Activated CD8-positive, alpha-beta memory T cell treated with anti-CD3 and anti-CD28 coated beads for 24 hours (primary cell): ENCODE data around the gene IZUMO4.
"Not testable (repeated sequence)": the region's sequence is repeated elsewhere in the genome, so short reads cannot be mapped to it uniquely, and the experiment has no call there.

ENCODE experiments used
- DNase-seq: peaks from one replicate; pipeline ENCODE4 v3.0.0-alpha.2; 2020

IZUMO4 gene

DNA sequence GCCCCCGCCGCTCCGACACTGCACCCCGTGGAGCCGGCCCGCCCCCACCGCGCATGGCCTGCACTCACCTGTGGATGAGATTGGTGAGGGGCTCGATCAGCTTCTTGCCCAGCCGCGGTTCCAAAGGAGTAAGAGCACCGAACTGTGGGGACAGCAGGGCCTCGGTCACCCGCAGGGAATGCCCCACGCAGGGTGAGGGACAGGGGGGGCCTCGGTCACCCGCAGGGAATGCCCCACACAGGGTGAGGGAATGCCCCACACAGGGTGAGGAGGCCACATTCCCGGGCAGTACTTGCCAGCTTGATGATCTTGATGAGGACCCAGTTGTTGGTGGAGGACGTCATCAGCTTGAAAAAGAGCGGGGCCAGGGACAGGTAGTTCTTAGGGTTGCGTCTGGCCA lies 32.3 kb downstream of the IZUMO4 start:
- DNase-seq = no peak

DNA sequence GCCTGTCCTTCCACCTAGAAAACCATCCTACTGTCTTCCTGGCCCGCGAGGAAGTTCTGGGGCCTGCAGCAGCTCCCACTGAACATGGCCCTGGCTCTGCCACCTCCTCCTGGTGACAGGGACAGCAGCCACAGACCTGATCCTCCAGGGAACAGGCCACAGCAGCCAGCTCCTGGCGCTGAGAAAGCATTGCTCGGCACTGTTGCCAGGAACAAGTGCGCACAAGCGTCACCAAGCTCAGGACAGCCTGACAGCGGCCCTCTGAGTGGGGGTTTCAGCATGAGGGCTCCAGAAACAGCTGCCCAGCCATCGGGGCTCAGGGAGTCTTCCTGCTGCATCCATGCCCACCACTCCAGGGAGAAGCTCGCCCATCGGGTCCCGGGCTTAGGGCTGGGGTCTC lies 32.8 kb downstream of the IZUMO4 start:
- no peak for DNase-seq

DNA sequence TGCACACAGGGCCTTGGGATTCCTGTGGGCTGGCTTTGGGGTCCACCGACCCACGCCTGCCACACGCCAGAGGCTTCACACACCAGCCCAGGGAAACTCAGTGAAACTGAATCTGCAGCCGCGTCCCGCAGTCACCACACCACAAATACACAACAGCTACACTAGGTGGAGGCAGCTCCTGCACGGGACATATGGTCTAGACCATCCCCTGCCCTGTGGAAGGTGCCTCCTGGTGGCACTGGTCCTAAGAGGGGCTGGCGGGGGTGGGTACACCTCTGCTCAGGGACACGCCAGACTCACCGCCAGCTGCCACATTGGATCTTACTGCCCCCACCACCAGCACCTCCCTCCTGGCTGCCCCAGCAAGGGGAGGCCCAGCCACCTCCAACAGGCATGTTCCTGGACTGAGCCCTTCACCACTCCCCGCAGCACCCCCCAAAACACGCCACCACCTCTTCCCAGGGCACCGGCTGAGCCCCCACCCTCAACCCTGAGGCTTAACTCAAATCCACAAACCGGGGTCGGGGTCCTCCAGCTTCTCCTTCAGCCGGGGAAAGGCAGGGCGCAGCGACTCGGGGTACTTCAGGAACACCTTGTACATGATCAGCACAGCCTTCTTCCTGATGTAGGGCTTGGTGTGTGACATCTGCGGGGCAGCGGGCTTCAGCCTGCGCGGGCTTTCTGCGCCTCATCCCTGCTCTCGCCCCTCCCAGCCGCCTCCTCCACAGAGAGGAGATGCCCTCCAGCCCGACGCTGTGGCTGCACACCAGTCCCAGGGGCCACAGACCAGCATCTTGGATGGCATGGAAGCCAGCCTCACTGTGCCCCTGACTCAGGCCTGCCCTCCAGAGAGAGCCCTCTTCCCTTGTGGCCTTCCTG lies 33.4 kb downstream of the IZUMO4 start:
- DNase-seq = no peak

DNA sequence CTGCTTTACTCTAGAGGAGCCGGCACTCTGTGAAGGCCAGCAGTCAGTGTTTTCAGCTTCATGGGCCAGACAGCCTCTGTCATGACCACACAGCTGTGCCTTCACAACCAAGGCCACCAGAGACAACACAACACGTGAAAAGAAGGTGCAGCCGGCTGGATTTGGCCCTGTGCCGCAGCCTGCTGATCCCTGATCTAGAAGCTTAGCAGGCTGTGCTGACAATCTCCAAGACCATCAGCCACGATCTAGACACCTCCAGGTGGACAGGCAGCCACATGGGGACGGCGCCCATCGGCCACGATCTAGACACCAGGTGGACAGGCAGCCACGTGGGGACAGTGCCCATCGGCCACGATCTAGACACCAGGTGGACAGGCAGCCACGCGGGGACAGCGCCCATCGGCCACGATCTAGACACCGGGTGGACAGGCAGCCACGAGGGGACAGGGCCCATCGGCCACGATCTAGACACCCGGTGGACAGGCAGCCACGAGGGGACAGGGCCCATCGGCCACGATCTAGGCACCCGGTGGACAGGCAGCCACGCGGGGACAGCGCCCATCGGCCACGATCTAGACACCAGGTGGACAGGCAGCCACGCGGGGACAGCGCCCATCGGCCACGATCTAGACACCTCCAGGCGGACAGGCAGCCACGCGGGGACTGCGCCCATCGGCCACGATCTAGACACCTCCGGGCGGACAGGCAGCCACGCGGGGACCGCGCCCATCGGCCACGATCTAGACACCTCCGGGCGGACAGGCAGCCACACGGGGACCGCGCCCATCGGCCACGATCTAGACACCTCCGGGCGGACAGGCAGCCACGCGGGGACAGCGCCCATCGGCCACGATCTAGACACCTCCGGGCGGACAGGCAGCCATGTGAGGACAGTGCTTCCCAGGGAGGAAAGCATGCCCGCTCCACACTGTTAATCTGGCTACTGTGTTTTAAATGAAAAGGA lies 34.6 kb downstream of the IZUMO4 start:
- DNase-seq = not testable (repeated sequence)

DNA sequence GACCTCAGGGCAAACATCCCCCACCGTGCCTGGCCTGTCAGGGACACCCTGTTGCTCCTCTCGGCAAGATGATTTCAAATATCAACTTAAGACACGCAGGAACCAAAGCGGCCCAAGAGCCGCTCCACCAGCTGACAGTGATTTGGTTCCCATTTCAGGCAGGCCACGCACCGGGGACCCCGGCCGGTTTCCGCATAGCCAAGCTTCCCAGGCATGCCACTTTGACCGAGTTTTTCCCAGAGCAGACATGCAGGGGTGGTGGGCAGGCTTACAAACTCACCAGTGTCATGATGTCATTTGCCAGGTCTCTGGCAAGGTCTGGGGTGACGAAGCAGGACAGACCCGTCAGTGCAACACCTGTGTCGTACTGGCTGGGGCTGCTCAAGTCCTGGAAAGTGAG lies 35.5 kb downstream of the IZUMO4 start:
- no peak for DNase-seq

DNA sequence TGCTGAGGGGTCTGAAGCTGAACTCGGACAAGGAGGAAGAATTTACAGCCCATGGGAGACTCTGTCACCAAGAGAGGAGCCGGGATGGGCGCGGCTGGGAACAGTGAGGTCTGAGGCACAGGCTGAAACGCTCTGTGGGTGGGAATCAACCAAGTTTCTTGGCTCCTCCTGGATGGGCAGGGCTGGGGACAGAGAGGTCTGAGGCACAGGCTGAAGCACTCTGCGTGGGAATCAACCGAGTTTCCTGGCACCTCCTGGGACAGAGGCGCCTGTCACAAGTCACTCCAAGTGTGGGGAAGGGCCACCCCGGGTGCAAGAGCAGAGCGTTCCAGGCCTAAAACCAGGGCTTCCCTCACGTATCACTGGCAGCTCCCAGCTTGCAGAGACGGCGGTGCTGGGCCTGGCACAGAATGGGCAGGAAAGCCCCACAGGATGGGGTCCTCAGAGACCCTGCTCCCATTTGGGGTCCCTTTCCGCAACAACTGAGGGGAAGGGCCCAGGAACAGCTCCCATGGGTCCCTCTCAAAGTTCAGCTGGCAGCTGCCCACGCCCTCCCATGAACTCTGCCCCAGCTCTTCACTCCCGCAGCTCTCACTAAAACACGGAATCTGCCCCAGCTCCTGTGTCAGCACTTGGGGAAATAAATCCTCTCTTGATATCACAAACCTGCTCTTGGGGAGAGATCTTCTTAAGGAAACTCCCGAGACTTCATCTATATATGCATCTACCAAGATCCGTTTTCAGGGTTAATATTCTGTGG lies 36.2 kb downstream of the IZUMO4 start:
- DNase-seq = no peak

DNA sequence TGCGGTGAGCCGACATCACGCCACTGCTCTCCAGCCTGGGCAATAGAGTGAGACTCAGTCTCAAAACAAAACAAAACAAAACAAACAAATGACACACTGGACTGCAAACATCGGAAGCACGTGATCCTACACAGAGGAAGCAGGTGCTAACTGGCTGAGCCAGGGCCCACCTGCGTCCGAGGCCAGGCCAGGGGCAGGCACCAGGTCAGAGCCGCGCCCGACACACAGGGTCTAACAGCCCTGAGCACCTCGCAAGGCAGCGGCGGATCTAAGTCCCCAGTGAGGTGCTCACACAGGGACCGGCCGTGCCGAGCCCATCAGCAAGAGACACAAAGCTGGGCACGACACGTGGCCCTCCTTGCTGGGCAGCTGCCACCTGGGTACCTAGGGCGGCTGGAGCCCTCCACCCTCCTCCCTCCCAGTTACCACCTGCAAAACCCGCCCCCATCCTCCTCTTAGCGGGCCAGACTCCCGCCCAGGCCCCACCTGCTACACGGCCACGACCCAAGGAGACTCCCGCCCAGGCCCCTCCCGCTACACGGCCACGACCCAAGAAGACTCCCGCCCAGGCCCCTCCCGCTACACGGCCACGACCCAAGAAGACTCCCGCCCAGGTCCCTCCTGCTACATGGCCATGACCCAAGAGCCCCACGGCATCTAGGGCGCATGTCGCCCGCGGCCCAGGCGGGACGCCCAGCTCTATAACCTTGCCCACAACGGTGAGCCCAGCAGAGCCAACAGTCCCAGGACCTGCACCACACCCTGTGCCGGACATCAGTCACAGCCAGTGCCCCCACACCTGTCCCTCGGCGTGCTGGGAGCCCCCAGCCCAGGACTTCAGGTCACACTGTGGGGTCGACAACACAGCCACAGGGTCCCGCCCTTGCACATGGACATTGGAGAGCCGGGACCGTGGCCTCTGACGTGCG lies 39.0 kb downstream of the IZUMO4 start:
- DNase-seq = no peak

DNA sequence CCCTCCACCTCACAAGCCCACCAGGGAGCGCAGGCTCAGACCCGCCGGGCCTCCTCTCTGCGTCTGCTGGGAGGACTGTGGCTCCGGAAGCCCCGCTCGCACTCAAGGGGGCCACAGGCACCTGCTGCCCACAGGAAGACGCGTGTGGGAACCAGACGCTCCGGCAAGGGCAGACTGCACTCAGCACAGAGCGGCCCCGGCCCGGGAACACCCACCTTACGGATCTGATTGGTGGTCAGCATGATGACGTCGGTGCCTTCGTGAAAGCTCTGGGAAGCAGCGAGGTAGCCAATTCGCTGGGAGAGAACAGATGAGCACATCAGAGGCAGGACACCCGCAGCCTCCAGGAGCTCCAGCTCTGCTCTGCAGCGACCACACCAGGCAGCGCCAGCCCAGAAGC lies 40.1 kb downstream of the IZUMO4 start:
- no peak for DNase-seq

DNA sequence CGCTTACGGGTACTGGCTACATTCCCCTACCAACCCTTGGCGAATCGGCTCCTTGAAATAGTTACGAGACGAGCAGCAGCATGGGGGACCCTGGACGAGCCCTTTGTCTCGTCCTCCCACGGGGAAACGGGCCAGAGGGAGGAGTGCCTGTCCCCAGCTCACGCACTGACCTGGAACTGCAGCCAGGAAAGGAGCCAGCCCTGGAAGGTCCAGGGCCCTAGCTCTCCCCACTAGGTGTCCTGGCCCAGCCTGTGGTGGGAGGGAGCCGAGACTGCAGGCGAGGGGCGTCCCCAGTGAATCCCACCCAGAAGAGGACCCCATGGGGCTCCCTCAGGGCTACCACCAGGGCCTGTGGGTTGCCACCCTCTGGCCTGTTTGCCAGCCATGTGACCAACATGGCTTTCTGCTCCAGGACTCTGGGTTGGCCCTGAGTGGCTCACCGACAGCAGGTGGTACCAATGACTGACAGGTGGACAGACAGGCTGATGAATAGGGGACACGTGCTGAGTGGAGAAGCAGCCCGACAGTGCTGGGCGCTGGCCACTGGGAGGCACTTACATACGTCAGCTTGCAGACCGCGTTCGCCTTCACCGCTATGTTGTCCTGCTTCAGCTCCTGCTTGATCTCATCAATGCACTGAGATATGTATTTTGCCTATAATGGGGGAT lies 41.5 kb downstream of the IZUMO4 start:
- no peak for DNase-seq

DNA sequence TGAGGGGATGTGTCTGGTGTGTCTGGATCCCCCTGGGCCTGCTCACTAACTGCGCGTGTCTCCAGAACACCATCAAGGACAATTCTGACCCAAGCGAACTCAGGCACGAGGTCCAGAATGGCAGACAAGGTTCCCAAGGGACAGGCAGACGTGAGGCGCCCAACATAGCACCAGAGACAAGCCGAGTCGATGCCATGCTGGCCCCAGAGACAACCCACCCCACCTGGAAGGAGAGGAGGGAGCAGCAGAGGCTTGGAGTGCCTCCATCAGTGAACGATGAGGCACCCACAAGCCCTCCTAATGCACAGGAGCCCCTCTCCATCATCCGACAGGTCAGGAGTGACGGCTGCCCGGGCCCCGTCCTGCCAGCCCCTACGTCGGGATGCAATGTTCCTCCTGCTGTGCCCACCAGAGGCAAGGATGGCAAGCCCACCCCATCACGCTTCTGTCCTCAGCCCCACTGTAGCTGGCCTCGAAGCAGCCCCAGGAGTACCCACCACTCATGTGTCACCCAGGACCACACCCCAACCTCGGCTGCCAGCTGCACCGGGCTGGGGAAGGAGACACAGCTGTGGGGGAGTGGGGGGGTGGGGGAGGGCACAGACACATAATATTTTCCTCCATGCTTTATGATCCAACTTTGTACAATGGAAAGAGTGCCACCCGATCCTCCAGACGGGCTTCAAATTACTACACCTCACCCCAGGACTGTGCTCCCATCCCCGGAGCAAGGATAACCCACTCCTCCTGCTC lies 42.8 kb downstream of the IZUMO4 start:
- DNase-seq = no peak

DNA sequence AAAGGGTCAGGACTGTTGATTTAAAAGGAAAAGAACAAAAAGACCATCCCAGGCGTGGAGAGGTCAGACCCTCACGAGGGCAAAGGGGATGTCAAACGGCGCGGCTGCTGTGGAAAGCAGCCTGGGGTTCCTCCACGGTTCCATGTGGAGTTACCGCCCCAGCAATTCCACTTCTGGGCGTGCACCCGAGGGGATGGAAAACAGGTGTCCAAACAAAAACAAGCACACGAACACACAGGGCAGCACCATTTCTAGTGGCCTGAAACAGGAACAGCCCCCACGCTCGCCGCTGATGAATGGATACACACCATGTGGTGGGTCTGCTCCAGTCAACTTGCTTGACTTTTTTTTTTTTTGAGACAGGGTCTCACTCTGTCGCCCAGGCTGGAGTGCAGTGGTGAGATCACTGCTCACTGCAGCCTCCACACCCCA lies 43.4 kb downstream of the IZUMO4 start:
- no peak for DNase-seq

DNA sequence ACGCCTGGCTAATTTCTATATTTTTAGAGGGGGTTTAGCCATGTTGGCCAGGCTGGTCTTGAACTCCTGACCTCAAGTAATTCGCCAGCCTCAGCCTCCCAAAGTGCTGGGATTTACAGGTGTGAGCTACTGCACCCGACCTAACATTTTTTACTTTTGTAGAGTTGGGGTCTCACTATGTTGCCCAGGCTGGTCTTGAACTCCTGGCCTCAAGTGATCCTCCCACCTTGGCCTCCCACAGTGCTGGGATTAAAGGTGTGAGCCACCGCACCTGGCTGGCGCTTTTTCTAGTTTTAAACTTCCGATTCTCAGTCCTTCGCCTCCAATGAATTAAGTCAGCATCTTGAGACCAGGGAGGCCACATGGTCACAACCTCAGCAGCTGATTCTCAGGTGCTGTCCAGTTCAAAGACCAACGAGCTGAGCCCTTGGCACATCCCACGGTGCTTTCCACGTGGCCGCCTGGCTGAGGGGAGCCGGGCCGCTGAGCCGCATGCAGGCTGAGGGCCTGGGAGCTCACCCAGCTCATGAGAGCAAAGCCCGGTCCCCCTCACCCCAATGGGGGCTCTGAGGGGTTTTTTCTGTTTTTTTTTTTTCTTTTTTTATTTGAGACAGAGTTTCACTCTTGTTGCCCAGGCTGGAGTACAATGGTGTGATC lies 45.6 kb downstream of the IZUMO4 start:
- no peak for DNase-seq

DNA sequence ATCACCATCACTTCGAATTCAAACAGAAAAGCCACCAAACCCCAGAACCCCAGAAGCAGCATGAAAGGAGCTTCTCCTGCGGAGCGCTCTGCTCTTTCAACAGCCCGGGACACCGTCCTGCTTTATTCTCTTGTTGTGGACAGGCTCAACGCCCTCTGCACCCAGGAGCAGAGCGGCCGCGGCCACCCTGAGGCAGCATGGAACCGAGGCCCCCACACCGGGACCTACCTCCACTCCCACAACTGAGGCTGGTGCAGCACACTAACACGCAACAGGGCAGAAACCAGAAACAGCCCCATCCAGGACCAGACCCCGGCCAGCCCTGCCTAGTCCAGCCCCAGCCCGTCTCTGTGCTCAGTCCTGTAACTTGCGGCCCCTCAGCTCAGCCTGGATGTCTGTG lies 47.5 kb downstream of the IZUMO4 start:
- no peak for DNase-seq

DNA sequence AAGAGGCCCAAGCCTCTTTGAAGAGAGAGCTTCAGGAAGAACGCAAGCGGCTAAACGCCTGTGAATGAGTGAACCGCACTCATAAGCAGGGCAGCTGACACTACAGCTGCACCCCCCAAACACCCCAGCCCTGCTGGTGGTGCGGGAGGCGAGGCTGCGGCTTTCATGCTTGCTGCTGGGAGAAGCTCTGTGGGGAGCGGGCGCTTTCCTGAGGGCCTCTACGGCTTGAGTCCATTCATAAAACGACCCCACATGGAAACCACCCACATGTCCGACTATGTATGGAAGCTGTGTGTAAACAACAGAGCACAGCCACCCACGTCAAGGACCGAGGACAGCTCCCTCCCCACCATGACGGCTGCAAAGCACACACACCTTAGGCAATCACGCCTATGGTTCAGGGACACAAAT lies 49.1 kb downstream of the IZUMO4 start:
- no peak for DNase-seq

DNA sequence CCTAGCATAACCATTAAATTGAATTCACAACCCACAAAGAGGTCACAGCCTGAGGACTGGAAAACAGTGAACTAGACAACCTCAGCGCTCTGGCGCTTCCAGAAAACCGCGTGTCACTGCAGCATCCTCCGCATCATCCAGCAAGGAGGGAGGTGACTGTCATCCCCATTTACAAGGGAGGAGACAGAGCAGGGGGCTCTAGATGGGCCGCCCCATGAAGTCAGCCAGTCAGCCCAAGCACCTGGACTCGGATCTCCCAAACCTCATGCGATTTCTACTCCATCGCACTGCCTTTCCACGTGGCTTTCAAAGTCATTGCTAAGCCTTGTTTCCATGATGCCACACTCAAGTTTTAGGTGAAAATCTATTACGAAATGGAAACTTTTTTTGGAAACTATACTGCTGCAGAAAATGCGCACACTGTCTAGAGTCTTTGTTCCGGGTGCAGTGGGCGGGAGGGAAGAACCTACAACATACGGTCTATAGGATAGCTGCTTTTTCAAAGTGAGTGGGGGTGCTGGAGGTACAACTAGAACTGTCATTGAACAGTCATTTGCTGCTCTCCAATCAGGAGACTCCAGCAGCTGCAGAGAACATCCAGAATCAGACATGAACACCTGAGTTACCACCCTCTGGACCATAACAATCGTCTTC lies 51.9 kb downstream of the IZUMO4 start:
- no peak for DNase-seq
